ENCODE data around the gene ZNF750.

Gene ZNF750

DNA sequence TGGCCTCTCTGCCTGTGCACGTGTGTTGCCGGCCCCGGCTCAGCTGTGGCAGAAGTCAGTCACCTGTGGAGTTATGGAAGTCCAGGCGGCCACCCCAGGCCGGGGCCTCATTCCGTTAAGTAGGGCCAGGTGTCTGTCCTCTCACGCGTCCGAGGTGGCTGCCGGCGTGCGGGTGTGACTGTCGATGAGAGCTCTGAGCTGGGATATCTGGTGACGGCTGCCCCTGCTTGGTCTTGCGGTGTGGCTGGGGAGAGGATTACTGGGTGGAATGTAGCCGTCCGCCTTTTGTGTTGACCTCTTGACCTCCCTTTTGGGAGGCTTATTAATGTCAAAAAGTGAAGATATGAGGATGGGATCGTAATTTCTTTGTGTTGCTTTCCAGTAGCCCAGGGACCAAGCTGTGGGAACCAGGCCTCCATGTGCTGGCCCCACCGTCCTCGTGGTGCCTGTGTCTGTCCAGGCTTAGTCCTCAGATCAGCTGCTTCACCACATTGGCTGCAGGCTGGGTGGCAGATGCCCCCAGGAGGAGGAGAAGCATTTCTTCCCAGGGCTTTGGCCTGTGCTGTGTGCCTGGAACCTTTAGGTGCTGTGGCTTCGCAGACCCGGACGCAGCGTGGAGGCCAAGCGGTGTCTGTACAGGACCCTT, 23.0 kb upstream of the ZNF750 start:
- in situ Hi-C loops (cut with MboI; ENCODE audit: low pct_unique_long_range_greater_than_20kb, low sequenced_read_pairs): no loop called here
- DNase-seq: no peak

DNA sequence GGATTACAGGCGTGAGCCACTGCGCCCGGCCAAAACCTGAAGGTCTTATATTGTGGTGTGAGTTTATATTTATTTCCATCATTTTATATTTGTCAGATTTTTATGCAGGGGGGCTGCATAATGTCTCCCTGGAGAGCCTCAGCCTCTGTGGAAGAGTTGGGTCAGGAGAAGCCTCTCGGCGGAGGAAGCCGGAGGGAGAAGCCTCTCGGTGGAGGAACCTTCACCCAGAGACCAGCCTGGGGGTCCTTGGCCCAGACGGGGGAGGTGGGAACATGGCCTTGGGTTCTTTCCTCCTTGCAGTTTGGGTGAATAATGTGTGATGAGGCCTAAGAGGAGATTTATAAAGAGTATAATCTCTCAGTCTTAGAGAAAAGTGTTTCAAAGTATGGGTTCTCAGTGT, 22.4 kb upstream of the ZNF750 start:
- no peak for DNase-seq
- in situ Hi-C loops (cut with MboI; ENCODE audit: low pct_unique_long_range_greater_than_20kb, low sequenced_read_pairs): no loop called here

GRCh38 chr17:82861393-82861775, 21.6 kb upstream of the ZNF750 start:
- no peak for DNase-seq
- in situ Hi-C loops (cut with MboI; ENCODE audit: low pct_unique_long_range_greater_than_20kb, low sequenced_read_pairs): no loop called here

DNA sequence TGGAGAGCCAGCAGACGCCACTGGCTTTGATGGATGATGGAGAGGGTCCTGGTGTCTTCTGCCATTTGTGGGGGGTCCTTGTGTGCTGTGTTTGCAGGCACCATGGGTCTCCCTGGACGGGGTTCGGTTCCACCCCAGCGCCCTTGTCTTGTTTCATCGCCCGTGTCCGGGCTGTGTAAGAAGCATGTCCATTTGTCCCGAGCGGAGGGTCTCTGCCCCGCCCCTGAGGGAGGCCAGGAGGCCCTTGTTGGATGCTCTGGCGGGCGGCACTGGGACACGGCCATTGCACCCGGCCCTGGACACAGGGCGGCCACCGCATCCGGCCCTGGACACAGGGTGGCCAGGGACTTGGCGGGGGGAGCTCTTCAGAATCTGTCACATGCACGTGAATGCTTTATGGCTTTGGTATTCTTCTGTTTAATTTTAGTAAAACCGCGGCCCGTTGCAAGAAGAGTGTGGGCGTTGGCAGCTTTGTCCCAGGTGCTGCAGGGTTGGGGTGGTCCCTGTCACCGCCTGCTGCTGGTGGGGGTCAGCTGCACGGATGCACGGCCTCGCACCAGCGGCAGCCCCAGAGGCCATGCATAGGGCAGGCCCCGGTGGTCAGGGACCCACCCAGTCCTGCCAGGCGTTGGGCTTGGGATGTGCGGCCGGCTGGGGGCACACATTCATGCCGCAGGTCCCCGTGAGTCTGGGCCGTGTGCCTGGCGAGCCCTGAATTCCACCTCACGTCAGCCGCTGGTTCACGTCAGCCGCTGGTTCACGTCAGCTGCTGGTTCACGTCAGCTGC, 21.0 kb upstream of the ZNF750 start:
- in situ Hi-C loops (cut with MboI; ENCODE audit: low pct_unique_long_range_greater_than_20kb, low sequenced_read_pairs): no loop called here
- DNase-seq: no peak

- in situ Hi-C loops (cut with MboI; ENCODE audit: low pct_unique_long_range_greater_than_20kb, low sequenced_read_pairs): no loop called here
- peak; percentile 93 for DNase-seq
These were observed 19.9 kb upstream of the ZNF750 start for GRCh38 chr17:82859431-82860403.

DNA sequence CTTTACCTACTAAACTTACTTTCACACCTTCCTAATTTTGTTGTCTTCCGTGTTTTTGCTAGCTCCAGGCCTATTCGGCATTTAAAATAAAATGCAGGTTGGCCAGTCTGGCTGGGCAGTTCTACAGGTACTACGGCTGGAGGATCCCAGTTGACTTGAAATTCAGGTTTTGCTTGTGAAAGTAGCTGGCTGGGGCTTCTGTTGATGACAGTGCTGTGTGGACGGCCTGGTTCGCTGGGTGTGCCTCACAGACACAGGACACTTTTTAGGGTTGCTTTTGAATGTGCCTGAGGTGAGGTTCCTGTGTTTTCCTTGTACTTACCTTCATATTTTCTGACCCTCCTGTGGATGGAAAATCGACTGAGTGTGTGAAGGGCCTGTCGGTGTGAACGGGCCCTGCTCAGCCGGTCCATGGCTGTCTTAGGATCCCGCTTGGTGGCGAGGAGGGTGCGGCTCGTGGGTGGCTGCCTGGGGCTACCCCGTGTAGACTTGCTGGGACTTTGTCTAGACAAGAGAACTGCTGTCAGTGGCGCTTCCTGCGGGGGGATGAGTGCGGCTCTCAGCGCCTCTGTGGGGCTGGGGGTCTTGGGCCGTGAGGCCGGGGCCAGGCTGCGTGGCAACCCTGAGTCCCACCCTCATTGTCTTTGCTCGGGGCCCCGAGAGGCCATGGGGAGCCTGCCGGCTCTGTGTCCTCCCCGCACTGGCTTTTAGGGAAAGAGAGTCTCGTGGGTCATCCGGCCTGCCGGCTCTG, 18.7 kb upstream of the ZNF750 start:
- no peak for DNase-seq
- in situ Hi-C loops (cut with MboI; ENCODE audit: low pct_unique_long_range_greater_than_20kb, low sequenced_read_pairs): no loop called here

DNA sequence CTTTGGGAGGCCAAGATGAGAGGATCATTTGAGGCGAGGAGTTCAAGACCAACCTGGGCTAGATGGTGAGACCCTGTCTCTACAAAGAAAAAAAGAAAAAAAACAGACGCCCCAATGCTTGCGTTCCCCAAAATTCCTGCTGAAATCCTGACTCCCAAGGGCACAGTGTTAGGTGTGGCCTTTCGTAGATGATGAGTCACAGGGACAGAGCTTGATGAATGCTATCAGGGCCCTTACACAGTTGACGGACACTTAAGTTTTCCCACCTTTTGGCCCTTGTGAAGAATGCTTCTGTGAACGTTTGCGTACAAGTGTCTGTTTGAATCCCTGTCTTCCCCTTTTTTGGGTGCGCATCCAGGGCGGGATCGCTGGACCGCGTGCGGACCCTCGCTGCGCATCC, 16.5 kb upstream of the ZNF750 start:
- in situ Hi-C loops (cut with MboI; ENCODE audit: low pct_unique_long_range_greater_than_20kb, low sequenced_read_pairs): no loop called here
- no peak for DNase-seq

DNA sequence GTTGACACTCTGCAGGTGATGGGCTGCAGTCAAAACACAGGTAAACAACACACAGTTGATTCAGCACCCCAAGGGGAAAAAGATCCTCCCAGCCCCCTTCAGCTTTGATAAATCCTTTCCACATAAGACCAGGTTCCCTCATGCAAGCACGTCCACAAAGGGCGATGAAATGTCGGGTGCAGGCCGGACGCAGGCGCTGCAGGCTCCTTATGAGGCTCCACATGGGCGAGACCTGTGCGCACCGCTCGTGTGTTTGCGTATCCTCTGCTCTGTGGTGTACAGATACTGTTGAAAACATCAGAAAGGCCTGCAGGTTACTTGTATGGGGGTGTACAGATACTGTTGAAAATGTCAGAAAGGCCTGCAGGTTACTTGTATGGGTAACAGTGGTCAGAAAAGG, 14.4 kb upstream of the ZNF750 start:
- DNase-seq: no peak
- in situ Hi-C loops (cut with MboI; ENCODE audit: low pct_unique_long_range_greater_than_20kb, low sequenced_read_pairs): no loop called here

DNA sequence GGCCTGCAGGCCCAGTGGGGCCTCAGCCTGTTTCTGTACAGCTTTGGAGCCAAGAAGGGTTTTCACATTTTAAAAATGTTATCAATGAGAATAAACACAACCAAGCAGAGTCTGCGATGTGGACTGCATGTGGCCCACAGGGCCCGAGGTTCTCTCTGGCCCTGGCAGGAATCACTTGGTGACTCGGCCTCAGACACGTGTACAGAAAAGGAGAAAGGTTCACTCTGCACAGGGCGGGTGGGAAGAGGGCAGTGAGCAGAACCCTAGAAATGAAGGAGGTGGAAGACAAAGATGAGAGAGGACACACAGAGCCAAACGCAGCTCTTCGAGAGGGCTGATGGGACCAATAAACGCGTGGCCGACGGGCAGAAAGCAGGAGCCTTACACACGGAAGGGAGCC, 11.6 kb upstream of the ZNF750 start:
- in situ Hi-C loops (cut with MboI; ENCODE audit: low pct_unique_long_range_greater_than_20kb, low sequenced_read_pairs): no loop called here
- no peak for DNase-seq

GRCh38 chr17:82849076-82849945, 9.5 kb upstream of the ZNF750 start:
- in situ Hi-C loops (cut with MboI; ENCODE audit: low pct_unique_long_range_greater_than_20kb, low sequenced_read_pairs): no loop called here

GRCh38 chr17:82848022-82848592, 8.3 kb upstream of the ZNF750 start:
- in situ Hi-C loops (cut with MboI; ENCODE audit: low pct_unique_long_range_greater_than_20kb, low sequenced_read_pairs): no loop called here
- no peak for DNase-seq

More at GRCh38 chr17:82849076-82849945, 9.5 kb upstream of the ZNF750 start:
- DNase-seq: peak; percentile 76

GRCh38 chr17:82846061-82846691, 6.4 kb upstream of the ZNF750 start:
- in situ Hi-C loops (cut with MboI; ENCODE audit: low pct_unique_long_range_greater_than_20kb, low sequenced_read_pairs): no loop called here
- DNase-seq: no peak

GRCh38 chr17:82845163-82845807, 5.5 kb upstream of the ZNF750 start:
- in situ Hi-C loops (cut with MboI; ENCODE audit: low pct_unique_long_range_greater_than_20kb, low sequenced_read_pairs): no loop called here
- DNase-seq: no peak

DNA sequence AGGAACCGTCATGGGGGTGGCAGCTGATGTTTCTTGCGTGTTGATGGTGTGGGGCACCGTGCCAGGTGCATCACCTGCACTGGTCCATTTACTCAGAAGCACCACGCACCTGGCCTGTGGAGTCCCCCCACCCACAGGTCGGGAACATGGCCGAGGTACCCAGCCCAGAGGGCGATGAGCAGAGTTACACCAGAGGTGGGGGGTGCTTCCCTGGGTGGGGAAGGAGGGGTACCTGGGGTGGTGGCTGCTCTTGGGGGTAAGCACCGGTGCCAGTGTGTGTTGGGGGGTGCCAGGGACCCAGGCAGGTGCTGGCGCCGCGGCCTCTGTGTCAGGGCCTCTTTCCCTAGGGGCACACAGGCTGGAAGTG, 5.0 kb upstream of the ZNF750 start:
- in situ Hi-C loops (cut with MboI; ENCODE audit: low pct_unique_long_range_greater_than_20kb, low sequenced_read_pairs): no loop called here
- DNase-seq: no peak

- DNase-seq: no peak
- in situ Hi-C loops (cut with MboI; ENCODE audit: low pct_unique_long_range_greater_than_20kb, low sequenced_read_pairs): no loop called here
These were observed 4.3 kb upstream of the ZNF750 start for GRCh38 chr17:82843904-82844680.

GRCh38 chr17:82841921-82842596, 2.2 kb upstream of the ZNF750 start:
- no peak for DNase-seq
- in situ Hi-C loops (cut with MboI; ENCODE audit: low pct_unique_long_range_greater_than_20kb, low sequenced_read_pairs): no loop called here
